ENCODE results near the gene GOLGA8S. TPM values are rescaled to one million over a fixed set of nuclear protein-coding genes. Genes with fewer than 3 reads are reported as not detected.
"Not testable (repeated sequence)": the region's sequence is repeated elsewhere in the genome, so short reads cannot be mapped to it uniquely, and the experiment has no call there.

Gene GOLGA8S
- polyA plus RNA-seq, 1 experiment, result 0.01 TPM

DNA sequence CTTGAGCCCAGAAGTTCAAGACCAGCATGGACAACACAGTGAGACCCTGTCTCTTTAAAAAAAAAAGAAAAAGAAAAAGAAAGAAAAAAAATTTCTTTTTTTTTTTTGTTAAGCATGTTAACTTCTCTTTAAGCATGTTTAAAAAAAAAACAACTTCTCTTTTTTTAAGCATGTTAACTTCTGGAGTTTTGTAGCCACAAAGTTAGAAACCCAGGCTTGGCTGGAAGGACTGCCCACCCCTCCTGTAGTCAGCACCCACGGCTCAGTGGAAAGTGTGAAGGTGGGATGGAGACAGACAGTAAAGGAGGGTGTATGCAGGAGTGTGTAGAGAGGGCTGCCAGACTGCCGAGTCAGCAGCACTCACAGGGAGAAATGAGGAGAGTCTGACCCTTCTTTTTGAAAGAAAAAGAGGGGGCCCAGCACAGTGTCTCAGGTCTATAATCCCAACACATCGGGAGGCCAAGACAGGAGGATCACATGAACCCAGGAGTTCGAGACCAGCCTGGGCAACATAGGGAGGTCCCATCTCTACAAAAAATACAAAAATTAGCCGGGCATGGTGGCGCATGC lies 33.2 kb downstream of the GOLGA8S start:
- CTCF ChIA-PET, result no interaction called here
- POLR2A ChIA-PET, result no interaction called here
- no peaks in the 10 kb centered on the region for H3K36me3 ChIP-seq (ENCODE audit: control insufficient read depth, insufficient read depth, low read length)
- DNase-seq (ENCODE audit: low read depth), result no peak
- TF ChIP-seq, protein P1, sequence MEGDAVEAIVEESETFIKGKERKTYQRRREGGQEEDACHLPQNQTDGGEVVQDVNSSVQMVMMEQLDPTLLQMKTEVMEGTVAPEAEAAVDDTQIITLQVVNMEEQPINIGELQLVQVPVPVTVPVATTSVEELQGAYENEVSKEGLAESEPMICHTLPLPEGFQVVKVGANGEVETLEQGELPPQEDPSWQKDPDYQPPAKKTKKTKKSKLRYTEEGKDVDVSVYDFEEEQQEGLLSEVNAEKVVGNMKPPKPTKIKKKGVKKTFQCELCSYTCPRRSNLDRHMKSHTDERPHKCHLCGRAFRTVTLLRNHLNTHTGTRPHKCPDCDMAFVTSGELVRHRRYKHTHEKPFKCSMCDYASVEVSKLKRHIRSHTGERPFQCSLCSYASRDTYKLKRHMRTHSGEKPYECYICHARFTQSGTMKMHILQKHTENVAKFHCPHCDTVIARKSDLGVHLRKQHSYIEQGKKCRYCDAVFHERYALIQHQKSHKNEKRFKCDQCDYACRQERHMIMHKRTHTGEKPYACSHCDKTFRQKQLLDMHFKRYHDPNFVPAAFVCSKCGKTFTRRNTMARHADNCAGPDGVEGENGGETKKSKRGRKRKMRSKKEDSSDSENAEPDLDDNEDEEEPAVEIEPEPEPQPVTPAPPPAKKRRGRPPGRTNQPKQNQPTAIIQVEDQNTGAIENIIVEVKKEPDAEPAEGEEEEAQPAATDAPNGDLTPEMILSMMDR (IDR thresholded peaks at IDR 0.05; ENCODE audit: insufficient read depth, low read depth, low read length), result no peak
- H3K4me3 ChIP-seq (ENCODE audit: low read depth, low read length), result no peak overlapping the region
- no peaks in the 10 kb centered on the region for H3K27me3 ChIP-seq (ENCODE audit: control insufficient read depth, insufficient read depth, low read length)

DNA sequence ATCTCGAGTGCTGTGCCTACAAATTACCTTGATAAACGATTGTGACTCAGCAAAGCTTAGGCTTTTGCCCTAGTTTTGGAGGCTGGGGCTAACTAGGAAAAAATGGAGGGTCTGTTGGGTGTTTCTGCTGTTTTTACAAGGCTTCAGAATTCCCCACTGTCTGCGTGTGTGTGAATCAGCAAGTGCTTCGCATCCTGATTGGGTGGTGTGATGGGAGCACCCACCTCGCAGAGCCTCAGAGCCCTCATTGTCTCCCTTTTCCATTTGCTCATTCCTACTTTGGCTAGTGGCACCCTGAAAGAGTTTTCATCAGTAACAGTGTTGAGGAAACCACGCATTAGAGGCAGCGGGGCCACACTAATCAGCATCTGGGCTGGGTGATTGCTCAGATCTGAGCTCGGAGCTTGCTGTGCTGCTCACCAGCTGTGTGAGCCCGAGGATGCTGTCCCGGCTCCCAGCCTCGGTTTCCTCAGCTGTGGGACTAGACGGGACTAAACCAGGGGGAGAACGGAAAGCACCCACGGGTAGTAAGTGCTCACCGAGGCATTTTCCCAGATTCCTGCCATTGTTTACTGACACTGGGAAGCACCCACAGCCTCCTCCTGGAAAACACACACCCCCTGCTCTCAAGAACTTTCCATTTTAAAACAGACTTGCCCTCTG lies 40.6 kb downstream of the GOLGA8S start:
- no peak overlapping the region for H3K4me3 ChIP-seq (ENCODE audit: low read depth, low read length)
- CTCF ChIA-PET, result no interaction called here
- DNase-seq (ENCODE audit: low read depth), result no peak
- H3K36me3 ChIP-seq (ENCODE audit: control insufficient read depth, insufficient read depth, low read length), result no peaks in the 10 kb centered on the region
- TF ChIP-seq, protein P1 (IDR thresholded peaks at IDR 0.05; ENCODE audit: insufficient read depth, low read depth, low read length), result no peak
- POLR2A ChIA-PET, result no interaction called here
- H3K27me3 ChIP-seq (ENCODE audit: control insufficient read depth, insufficient read depth, low read length), result no peaks in the 10 kb centered on the region

DNA sequence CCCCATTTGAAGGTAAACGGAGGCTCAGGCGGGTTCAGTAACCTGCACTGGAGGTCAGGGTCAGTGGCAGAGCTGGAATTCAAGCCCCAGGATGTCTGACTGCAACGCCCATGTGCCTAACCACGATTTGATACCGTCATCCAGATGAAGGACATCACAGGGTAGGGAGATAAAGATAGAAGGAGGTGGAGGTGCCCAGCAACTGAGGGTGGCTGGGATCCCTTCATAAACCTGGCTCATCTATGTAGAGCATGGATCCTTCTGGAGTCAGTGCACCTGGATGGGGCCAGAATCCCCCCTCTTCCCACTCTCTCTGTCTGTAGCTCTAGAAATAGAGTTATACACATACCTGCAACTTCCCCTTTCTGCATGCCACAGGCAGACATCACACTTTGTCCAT lies 41.3 kb downstream of the GOLGA8S start:
- ChIA-PET POLR2A (no interaction called here), CTCF (no interaction called here)
- Histone ChIP-seq H3K4me3 (ENCODE audit: low read depth, low read length) (no peak overlapping the region), H3K27me3 (ENCODE audit: control insufficient read depth, insufficient read depth, low read length) (no peaks in the 10 kb centered on the region), H3K36me3 (ENCODE audit: control insufficient read depth, insufficient read depth, low read length) (no peaks in the 10 kb centered on the region)
- DNase-seq (ENCODE audit: low read depth), result no peak
- TF ChIP-seq, protein P1 (IDR thresholded peaks at IDR 0.05; ENCODE audit: insufficient read depth, low read depth, low read length), result no peak

DNA sequence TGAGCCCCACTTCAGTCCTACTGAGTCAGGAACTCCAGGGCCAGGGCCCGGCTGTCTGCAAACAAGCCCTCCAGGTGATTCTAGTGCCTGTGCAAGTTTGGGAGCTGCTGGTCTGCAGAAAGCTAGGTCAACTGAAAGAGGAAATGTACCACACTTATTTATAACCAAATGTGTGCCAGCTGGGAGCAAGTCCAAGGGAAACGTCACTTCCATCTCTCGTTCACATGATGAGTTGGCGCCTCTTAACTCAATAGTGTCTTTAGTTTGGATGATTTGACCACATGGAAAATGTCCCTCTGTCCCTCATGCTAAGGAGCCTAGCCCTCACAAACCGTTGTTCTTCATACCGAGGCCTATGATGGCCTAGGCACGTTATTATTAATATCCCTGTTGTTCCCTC lies 43.2 kb downstream of the GOLGA8S start:
- TF ChIP-seq, protein P1 (IDR thresholded peaks at IDR 0.05; ENCODE audit: insufficient read depth, low read depth, low read length), result no peak
- ChIA-PET CTCF (no interaction called here), POLR2A (no interaction called here)
- no peaks in the 10 kb centered on the region for H3K27me3 ChIP-seq (ENCODE audit: control insufficient read depth, insufficient read depth, low read length)
- H3K4me3 ChIP-seq (ENCODE audit: low read depth, low read length), result no peak overlapping the region
- H3K36me3 ChIP-seq (ENCODE audit: control insufficient read depth, insufficient read depth, low read length), result no peaks in the 10 kb centered on the region
- no peak for DNase-seq (ENCODE audit: low read depth)

DNA sequence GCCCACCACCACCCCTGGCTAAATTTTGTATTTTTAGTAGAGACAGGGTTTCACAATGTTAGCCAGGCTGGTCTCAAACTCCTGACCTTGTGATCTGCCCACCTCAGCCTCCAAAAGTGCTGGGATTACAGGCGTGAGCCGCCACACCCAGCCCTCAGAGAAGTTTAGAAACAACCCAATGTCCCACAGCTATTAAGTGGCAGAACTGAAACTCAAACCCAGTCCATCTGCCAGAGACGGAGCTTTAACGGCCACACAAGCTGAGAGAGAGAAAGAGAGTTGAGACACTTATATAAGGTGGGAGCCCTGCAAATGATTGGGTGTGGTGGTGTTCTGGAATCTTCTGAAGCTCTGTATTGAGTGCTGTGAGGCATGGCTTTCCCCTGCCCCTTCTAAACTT lies 43.8 kb downstream of the GOLGA8S start:
- DNase-seq (ENCODE audit: low read depth); H3K36me3 ChIP-seq (ENCODE audit: control insufficient read depth, insufficient read depth, low read length); H3K4me3 ChIP-seq (ENCODE audit: low read depth, low read length); CTCF ChIA-PET; POLR2A ChIA-PET; H3K27me3 ChIP-seq (ENCODE audit: control insufficient read depth, insufficient read depth, low read length): not testable (repeated sequence)

DNA sequence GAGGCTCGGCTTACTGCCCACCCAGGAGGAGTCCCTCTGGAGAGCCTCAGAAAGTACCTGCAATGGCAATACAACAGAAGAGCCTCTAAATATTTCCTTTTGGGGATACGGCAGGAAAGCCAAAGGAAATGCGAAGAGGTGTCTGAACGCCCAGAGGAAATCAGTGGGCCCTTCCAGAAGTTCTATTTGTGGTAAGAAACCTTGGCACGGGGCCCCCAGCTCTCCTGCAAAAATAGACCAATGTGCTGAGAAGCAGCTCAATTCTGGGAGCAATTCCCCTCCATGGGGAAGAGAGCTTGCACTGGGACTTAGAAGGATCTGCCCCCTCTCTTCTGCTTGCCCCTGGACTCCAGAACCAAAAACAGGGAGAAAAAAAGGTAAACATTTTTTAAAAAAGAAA lies 44.7 kb downstream of the GOLGA8S start:
- H3K36me3 ChIP-seq (ENCODE audit: control insufficient read depth, insufficient read depth, low read length); CTCF ChIA-PET; DNase-seq (ENCODE audit: low read depth); H3K4me3 ChIP-seq (ENCODE audit: low read depth, low read length); POLR2A ChIA-PET; H3K27me3 ChIP-seq (ENCODE audit: control insufficient read depth, insufficient read depth, low read length): not testable (repeated sequence)

All from BJ (cell line).